ENCODE data around the gene UTP25. TPM values are rescaled to one million over a fixed set of nuclear protein-coding genes. Genes with fewer than 3 reads are reported as not detected.
"Not testable (repeated sequence)": the region's sequence is repeated elsewhere in the genome, so short reads cannot be mapped to it uniquely, and the experiment has no call there.

Gene UTP25
- total RNA-seq, 4 donors from 2014 or later: 7.3 to 11.0 (median 7.8) TPM

DNA sequence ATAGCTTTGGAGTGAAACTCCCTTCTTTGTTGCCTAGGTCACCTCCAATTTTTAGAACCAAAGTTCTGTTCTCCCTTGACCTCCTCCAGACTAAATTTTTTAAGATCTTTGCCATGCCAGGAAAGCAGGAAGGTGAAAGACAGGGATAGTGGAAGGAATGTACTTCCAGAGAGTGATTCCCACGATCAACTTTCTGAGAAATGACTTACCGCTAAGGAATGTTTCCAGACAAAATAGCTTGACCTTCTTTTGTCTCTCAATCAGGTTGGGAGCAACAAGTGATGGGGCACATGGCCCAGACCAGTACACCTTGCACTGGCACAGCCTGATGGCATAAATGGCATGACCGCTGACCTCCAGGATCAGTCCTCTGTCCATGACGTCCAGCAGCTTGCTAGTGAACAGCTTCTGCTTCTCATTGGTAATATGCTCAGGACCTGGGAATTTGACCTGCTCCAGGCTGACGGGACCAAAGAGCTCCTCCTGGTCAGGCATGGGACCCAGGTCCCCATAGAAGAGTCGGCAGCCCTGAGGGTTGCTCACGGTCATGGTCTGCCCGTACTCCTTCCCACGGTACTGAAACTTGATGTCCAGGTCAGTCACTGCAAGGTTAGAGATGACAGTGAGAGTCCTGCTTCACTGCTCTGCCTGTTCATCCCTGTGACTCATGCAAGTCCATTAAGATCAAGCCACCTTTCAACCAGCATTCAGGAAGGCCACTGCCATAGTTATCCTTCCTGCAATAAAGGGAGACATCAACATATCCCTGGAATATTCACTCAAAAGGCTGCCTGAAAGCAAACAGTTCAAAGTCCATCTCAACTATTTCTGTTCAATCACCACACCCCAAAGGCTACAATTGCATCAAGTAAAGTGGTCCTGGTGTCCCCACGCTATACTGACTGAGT is 37.2 kb upstream of the UTP25 start:
- no peak for TF ChIP-seq CTCF (IDR thresholded peaks at IDR 0.05)
- no peak for TF ChIP-seq POLR2A (IDR thresholded peaks at IDR 0.05)
- Histone ChIP-seq H3K9me3 (no peaks in the 10 kb centered on the region), H3K27ac (no peak overlapping the region), H3K36me3 (peaks cover 7 to 52% of the 10 kb centered on the region in 2 donors), H3K27me3 (no peaks in the 10 kb centered on the region), H3K4me3 (replicated peaks in 1 of 3) (no peak overlapping the region), H3K4me1 (peaks cover 18 to 21% of the 10 kb centered on the region in 2 donors)
- intact Hi-C loops (cut with DNase I): no loop called here
- WGBS, 2 donors: 93 to 94% methylated on average over 6 to 10 of the region's 10 CpGs
- DNase-seq: no peak

- Histone ChIP-seq H3K36me3 (peaks cover 7 to 52% of the 10 kb centered on the region in 2 donors), H3K4me3 (replicated peaks in 1 of 3) (no peak overlapping the region), H3K4me1 (peaks cover 15 to 16% of the 10 kb centered on the region in 2 donors), H3K27me3 (no peaks in the 10 kb centered on the region), H3K9me3 (no peaks in the 10 kb centered on the region), H3K27ac (no peak overlapping the region)
- TF ChIP-seq CTCF (IDR thresholded peaks at IDR 0.05): no peak
- TF ChIP-seq POLR2A (IDR thresholded peaks at IDR 0.05): no peak
- intact Hi-C loops (cut with DNase I): no loop called here
- WGBS, 2 donors: 88 to 92% methylated on average over 1 of the region's 1 CpG
- no peak for DNase-seq
Measured at GRCh38 chr1:209791920-209792319, 35.9 kb upstream of the UTP25 start.

- H3K27me3 ChIP-seq; intact Hi-C loops (cut with DNase I); H3K4me3 ChIP-seq (replicated peaks in 1 of 3); DNase-seq; H3K9me3 ChIP-seq; H3K4me1 ChIP-seq; H3K27ac ChIP-seq: not testable (repeated sequence)
- peaks cover 7 to 45% of the 10 kb centered on the region in 2 donors for H3K36me3 ChIP-seq
- 91 to 94% methylated on average over 3 of the region's 3 CpGs for WGBS, 2 donors
Measured at GRCh38 chr1:209793711-209794110, 34.1 kb upstream of the UTP25 start.

DNA sequence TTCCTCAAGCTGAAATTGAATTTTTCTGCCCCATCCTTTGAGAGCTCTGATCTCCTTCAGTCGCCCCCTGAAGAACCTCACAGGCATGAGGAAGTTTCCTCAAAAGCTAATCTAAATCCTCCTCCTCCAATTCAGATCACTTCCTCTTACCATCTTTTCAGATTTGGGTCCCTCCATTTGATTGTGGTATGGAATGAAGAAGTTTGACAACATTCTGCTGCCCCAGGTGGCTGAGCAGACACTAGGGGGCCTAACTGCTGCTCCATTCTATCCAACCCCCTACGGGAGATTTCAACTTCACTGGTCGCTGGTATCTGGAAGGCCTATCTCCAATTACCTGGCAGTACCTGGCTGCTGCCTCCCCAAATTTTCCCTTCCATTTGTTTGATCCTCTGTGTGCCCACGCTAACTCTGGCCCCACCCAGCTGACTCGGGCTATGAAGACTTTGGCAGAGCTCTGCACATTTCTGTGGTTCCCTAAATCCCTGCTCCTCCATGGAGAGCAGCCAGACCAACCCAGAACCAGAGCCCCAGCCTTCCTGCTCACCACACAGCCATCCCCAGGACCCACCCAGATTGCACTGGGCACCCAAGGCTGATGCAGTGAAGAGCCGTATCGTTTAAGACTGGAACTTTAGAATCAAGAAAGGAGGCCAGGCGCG is 29.7 kb upstream of the UTP25 start:
- H3K9me3 ChIP-seq: no peaks in the 10 kb centered on the region
- WGBS, 2 donors: 85 to 87% methylated on average over 9 of the region's 9 CpGs
- intact Hi-C loops (cut with DNase I): no loop called here
- no peak for TF ChIP-seq POLR2A (IDR thresholded peaks at IDR 0.05)
- no peak for TF ChIP-seq CTCF (IDR thresholded peaks at IDR 0.05)
- DNase-seq: no peak
- peaks cover 21% of the 10 kb centered on the region in 2 donors for H3K4me1 ChIP-seq
- H3K27ac ChIP-seq: no peak overlapping the region
- peaks cover 8 to 12% of the 10 kb centered on the region in 2 donors for H3K36me3 ChIP-seq
- H3K27me3 ChIP-seq: no peaks in the 10 kb centered on the region
- H3K4me3 ChIP-seq (replicated peaks in 1 of 3): no peak overlapping the region

- peaks cover 0 to 3% of the 10 kb centered on the region in 2 donors for H3K36me3 ChIP-seq
- TF ChIP-seq POLR2A (IDR thresholded peaks at IDR 0.05) (no peak), CTCF (IDR thresholded peaks at IDR 0.05) (no peak)
- H3K4me1 ChIP-seq: peaks cover 31 to 33% of the 10 kb centered on the region in 2 donors
- H3K4me3 ChIP-seq (replicated peaks in 1 of 3): no peak overlapping the region
- intact Hi-C loops (cut with DNase I): no loop called here
- 73 to 74% methylated on average over 5 of the region's 5 CpGs for WGBS, 2 donors
- H3K9me3 ChIP-seq: no peaks in the 10 kb centered on the region
- peak in 1 of 2 donors; percentile 24 for DNase-seq
- peak overlapping the region; percentile 27 to 70 (median 66) for H3K27ac ChIP-seq
- no peaks in the 10 kb centered on the region for H3K27me3 ChIP-seq
Measured at GRCh38 chr1:209800984-209801834, 26.6 kb upstream of the UTP25 start.
